ENCODE results near the gene C4BPB.

C4BPB gene

DNA sequence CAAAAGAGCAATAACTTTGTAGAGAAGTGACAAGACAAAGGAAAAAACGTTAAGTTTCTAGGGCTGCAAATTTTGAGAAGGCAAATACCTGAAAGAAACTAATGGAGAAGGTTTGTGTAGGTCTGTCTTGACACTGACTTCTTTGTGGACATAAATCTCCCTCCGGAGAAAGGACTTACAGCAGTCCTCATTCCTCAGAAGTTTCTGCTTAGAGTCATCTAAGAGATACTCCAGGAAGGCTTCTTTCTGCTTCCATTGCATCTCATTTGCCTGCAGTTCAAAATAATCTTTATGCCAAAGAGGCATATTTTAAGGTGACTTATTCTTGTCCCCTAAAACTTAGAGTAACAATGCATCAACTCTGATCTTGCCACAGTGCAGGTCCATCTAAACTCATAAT lies 4.4 kb upstream of the C4BPB start:
- H3K4me1 ChIP-seq (ENCODE audit: control insufficient read depth, insufficient read depth, low read length), result no peaks in the 10 kb centered on the region
- no peaks in the 10 kb centered on the region for H3K9me3 ChIP-seq (ENCODE audit: control insufficient read depth, low read length)
- no peak overlapping the region for H3K4me3 ChIP-seq (ENCODE audit: insufficient read depth, low read depth, low read length)
- no peak overlapping the region for H3K27ac ChIP-seq (ENCODE audit: insufficient read depth, low read depth, low read length, poor library complexity, severe bottlenecking)
- H3K36me3 ChIP-seq (ENCODE audit: control insufficient read depth, insufficient read depth, low read length), result no peaks in the 10 kb centered on the region
- no peaks in the 10 kb centered on the region for H3K27me3 ChIP-seq (ENCODE audit: control insufficient read depth, insufficient read depth, low read length, poor library complexity, severe bottlenecking)
- 72 to 79% methylated on average over 2 of the region's 2 CpGs for WGBS, 2 experiments

DNA sequence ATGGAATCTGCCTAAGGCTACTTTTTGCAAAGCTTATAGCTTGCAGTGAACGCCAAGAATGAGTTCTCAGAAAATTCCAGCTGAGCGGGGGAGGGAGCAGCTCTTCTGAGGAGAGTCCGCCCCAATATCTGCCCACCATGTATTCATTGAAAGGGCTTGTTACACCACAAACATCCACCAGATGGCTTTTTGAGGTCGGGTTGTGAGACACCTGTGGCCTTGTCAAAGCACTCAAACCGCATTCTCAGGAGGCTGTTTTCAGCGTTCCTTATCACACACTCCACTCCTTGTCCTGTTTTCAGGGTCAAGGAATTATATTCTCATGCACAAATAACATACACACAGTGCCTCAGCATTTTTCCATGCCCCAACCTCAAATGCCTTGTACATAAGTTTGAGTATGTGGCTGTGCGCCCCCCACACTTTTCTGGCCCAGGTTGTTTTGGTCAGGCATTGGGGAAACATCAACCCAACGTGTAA lies 3.9 kb upstream of the C4BPB start:
- whole genome bisulfite sequencing, 2 experiments, result 32 to 36% methylated on average over 8 of the region's 8 CpGs
- Histone ChIP-seq H3K9me3 (ENCODE audit: control insufficient read depth, low read length) (no peaks in the 10 kb centered on the region), H3K27me3 (ENCODE audit: control insufficient read depth, insufficient read depth, low read length, poor library complexity, severe bottlenecking) (no peaks in the 10 kb centered on the region), H3K4me3 (ENCODE audit: insufficient read depth, low read depth, low read length) (no peak overlapping the region), H3K27ac (ENCODE audit: insufficient read depth, low read depth, low read length, poor library complexity, severe bottlenecking) (no peak overlapping the region), H3K4me1 (ENCODE audit: control insufficient read depth, insufficient read depth, low read length) (no peaks in the 10 kb centered on the region), H3K36me3 (ENCODE audit: control insufficient read depth, insufficient read depth, low read length) (no peaks in the 10 kb centered on the region)

GRCh38 chr1:207085887-207086286 lies 2.8 kb upstream of the C4BPB start:
- no peaks in the 10 kb centered on the region for H3K4me1 ChIP-seq (ENCODE audit: control insufficient read depth, insufficient read depth, low read length)
- no peak overlapping the region for H3K27ac ChIP-seq (ENCODE audit: insufficient read depth, low read depth, low read length, poor library complexity, severe bottlenecking)
- no peaks in the 10 kb centered on the region for H3K9me3 ChIP-seq (ENCODE audit: control insufficient read depth, low read length)
- no peaks in the 10 kb centered on the region for H3K36me3 ChIP-seq (ENCODE audit: control insufficient read depth, insufficient read depth, low read length)
- 73% methylated on average over 3 of the region's 3 CpGs; no CpG with 5 or more reads in 1 of the 2 experiments for WGBS, 2 experiments
- no peak overlapping the region for H3K4me3 ChIP-seq (ENCODE audit: insufficient read depth, low read depth, low read length)
- H3K27me3 ChIP-seq (ENCODE audit: control insufficient read depth, insufficient read depth, low read length, poor library complexity, severe bottlenecking), result no peaks in the 10 kb centered on the region

DNA sequence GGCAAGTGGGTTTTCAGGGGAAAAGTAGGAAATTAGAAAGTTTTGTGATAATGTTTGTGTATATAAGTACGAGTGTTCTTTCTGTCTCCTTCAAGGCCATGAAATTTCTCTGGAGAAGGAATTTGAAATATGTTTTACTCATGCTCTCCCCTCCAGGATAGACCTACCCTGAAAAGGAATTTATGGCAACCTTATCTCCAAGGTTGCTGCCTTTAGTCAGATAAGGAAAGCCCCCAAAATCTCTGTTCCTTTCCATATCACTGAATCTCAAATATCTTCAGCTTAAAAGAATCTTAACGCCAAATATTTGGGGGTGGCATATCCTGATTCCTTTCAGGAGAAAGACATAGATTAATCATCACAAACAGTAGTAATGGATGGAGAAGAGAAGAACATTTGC lies 499 bp upstream of the C4BPB start:
- H3K9me3 ChIP-seq (ENCODE audit: control insufficient read depth, low read length), result no peaks in the 10 kb centered on the region
- WGBS, 2 experiments, result 88 to 93% methylated on average over 1 to 2 of the region's 2 CpGs
- H3K27me3 ChIP-seq (ENCODE audit: control insufficient read depth, insufficient read depth, low read length, poor library complexity, severe bottlenecking), result no peaks in the 10 kb centered on the region
- H3K4me1 ChIP-seq (ENCODE audit: control insufficient read depth, insufficient read depth, low read length), result no peaks in the 10 kb centered on the region
- no peak overlapping the region for H3K27ac ChIP-seq (ENCODE audit: insufficient read depth, low read depth, low read length, poor library complexity, severe bottlenecking)
- no peaks in the 10 kb centered on the region for H3K36me3 ChIP-seq (ENCODE audit: control insufficient read depth, insufficient read depth, low read length)
- no peak overlapping the region for H3K4me3 ChIP-seq (ENCODE audit: insufficient read depth, low read depth, low read length)

GRCh38 chr1:207089627-207090355 lies 1.1 kb downstream of the C4BPB start:
- H3K9me3 ChIP-seq (ENCODE audit: control insufficient read depth, low read length), result no peaks in the 10 kb centered on the region
- 90 to 96% methylated on average over 16 to 17 of the region's 17 CpGs for WGBS, 2 experiments
- no peaks in the 10 kb centered on the region for H3K36me3 ChIP-seq (ENCODE audit: control insufficient read depth, insufficient read depth, low read length)
- no peak overlapping the region for H3K27ac ChIP-seq (ENCODE audit: insufficient read depth, low read depth, low read length, poor library complexity, severe bottlenecking)
- H3K4me1 ChIP-seq (ENCODE audit: control insufficient read depth, insufficient read depth, low read length), result no peaks in the 10 kb centered on the region
- no peak overlapping the region for H3K4me3 ChIP-seq (ENCODE audit: insufficient read depth, low read depth, low read length)
- H3K27me3 ChIP-seq (ENCODE audit: control insufficient read depth, insufficient read depth, low read length, poor library complexity, severe bottlenecking), result no peaks in the 10 kb centered on the region

DNA sequence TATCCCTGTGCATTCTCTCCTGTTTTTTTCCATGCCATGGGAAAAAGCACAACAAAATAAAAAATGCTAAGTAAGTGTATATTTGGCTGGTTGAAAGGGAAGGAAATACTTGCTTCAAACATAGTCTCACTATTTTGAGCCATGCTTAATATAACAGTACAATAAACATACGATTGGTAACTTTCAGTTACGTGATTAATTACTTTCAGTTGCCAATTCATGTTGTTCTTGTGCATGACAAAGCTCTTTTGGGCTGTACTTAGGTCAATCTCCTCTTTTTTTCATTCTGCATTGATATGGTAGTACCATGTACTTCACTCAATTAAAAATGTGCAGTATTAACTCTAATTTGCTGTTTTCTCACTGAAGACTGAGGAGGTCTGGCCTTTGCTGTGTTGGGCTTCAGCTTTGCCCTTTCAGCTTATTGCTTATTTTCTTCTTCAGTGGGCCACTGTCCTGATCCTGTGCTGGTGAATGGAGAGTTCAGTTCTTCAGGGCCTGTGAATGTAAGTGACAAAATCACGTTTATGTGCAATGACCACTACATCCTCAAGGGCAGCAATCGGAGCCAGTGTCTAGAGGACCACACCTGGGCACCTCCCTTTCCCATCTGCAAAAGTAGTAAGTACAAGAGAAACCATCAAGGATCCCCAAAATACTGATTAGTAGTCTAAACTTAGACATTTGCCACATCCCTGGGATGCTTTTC lies 2.7 kb downstream of the C4BPB start:
- Histone ChIP-seq H3K9me3 (ENCODE audit: control insufficient read depth, low read length) (no peaks in the 10 kb centered on the region), H3K4me1 (ENCODE audit: control insufficient read depth, insufficient read depth, low read length) (no peaks in the 10 kb centered on the region), H3K27me3 (ENCODE audit: control insufficient read depth, insufficient read depth, low read length, poor library complexity, severe bottlenecking) (no peaks in the 10 kb centered on the region), H3K36me3 (ENCODE audit: control insufficient read depth, insufficient read depth, low read length) (no peaks in the 10 kb centered on the region), H3K27ac (ENCODE audit: insufficient read depth, low read depth, low read length, poor library complexity, severe bottlenecking) (no peak overlapping the region), H3K4me3 (ENCODE audit: insufficient read depth, low read depth, low read length) (no peak overlapping the region)
- 90 to 95% methylated on average over 4 of the region's 4 CpGs for WGBS, 2 experiments

DNA sequence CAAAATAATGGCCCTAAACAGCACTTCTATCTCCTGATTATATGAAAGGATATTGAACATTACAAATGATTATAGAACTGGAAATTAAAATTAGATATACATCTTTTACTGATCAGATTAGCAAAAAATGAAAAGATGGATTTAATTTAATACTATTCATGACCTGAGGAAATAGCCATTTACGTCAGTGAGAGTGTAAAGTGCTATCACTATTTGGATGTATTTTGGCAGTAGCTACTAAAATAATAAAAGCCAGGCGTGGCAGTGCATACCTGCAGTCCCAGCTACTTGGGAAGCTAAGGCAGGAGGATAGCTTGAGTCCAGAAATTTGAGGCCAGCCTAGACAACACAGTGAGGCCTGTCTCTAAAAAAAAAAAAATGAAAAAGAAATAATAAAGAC lies 5.3 kb downstream of the C4BPB start:
- no peak overlapping the region for H3K27ac ChIP-seq (ENCODE audit: insufficient read depth, low read depth, low read length, poor library complexity, severe bottlenecking)
- H3K4me1 ChIP-seq (ENCODE audit: control insufficient read depth, insufficient read depth, low read length), result no peaks in the 10 kb centered on the region
- no peak overlapping the region for H3K4me3 ChIP-seq (ENCODE audit: insufficient read depth, low read depth, low read length)
- WGBS, 2 experiments, result 62 to 67% methylated on average over 2 of the region's 2 CpGs
- no peaks in the 10 kb centered on the region for H3K36me3 ChIP-seq (ENCODE audit: control insufficient read depth, insufficient read depth, low read length)
- no peaks in the 10 kb centered on the region for H3K9me3 ChIP-seq (ENCODE audit: control insufficient read depth, low read length)
- no peaks in the 10 kb centered on the region for H3K27me3 ChIP-seq (ENCODE audit: control insufficient read depth, insufficient read depth, low read length, poor library complexity, severe bottlenecking)

DNA sequence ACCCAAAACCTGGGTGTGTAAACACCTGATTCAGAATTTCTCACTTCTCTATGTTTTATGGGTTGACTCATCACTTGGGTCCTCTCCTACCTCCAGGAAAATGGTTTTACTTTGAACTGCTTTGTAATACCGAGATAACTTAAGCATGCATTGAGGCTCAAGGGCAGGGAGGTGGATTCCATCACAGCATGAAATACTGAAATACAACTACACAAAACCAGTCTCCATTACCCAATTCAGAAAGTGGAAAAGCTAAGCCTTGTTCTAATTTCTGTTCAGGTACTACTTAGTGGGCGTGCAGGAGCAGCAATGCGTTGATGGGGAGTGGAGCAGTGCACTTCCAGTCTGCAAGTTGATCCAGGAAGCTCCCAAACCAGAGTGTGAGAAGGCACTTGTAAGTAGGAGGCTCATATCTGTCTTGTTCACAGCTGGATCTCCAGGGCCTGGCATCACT lies 9.2 kb downstream of the C4BPB start:
- Histone ChIP-seq H3K27ac (ENCODE audit: insufficient read depth, low read depth, low read length, poor library complexity, severe bottlenecking) (no peak overlapping the region), H3K27me3 (ENCODE audit: control insufficient read depth, insufficient read depth, low read length, poor library complexity, severe bottlenecking) (no peaks in the 10 kb centered on the region), H3K4me3 (ENCODE audit: insufficient read depth, low read depth, low read length) (no peak overlapping the region), H3K4me1 (ENCODE audit: control insufficient read depth, insufficient read depth, low read length) (no peaks in the 10 kb centered on the region), H3K36me3 (ENCODE audit: control insufficient read depth, insufficient read depth, low read length) (no peaks in the 10 kb centered on the region), H3K9me3 (ENCODE audit: control insufficient read depth, low read length) (no peaks in the 10 kb centered on the region)
- WGBS, 2 experiments, result 88 to 91% methylated on average over 3 of the region's 3 CpGs

GRCh38 chr1:207101720-207102119 lies 13.1 kb downstream of the C4BPB start:
- H3K9me3 ChIP-seq (ENCODE audit: control insufficient read depth, low read length), result no peaks in the 10 kb centered on the region
- no peaks in the 10 kb centered on the region for H3K4me1 ChIP-seq (ENCODE audit: control insufficient read depth, insufficient read depth, low read length)
- WGBS, 2 experiments, result 92 to 100% methylated on average over 1 of the region's 1 CpG
- no peak overlapping the region for H3K4me3 ChIP-seq (ENCODE audit: insufficient read depth, low read depth, low read length)
- H3K27ac ChIP-seq (ENCODE audit: insufficient read depth, low read depth, low read length, poor library complexity, severe bottlenecking), result no peak overlapping the region
- no peaks in the 10 kb centered on the region for H3K27me3 ChIP-seq (ENCODE audit: control insufficient read depth, insufficient read depth, low read length, poor library complexity, severe bottlenecking)
- H3K36me3 ChIP-seq (ENCODE audit: control insufficient read depth, insufficient read depth, low read length), result no peaks in the 10 kb centered on the region

DNA sequence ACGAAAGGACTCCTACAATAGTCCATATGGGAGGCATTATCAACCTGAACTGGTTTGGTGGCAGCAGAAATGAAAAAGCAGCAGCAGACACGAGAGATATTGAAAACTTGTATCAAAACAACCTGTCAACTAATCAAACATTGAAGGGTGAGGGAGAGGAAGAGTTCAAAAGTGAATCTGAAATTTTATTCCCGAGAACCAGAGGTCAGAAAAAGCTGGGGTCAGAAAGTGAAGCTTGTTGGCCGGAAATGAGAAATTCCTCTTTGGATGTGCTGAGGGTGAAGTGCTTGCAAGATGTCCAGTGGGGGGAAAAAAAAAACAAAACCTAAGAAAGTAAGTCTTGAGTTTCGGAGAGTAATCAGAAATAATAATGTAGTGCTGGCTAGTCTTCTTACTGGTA lies 13.5 kb downstream of the C4BPB start:
- Histone ChIP-seq H3K4me1 (ENCODE audit: control insufficient read depth, insufficient read depth, low read length) (no peaks in the 10 kb centered on the region), H3K36me3 (ENCODE audit: control insufficient read depth, insufficient read depth, low read length) (no peaks in the 10 kb centered on the region), H3K27me3 (ENCODE audit: control insufficient read depth, insufficient read depth, low read length, poor library complexity, severe bottlenecking) (no peaks in the 10 kb centered on the region), H3K27ac (ENCODE audit: insufficient read depth, low read depth, low read length, poor library complexity, severe bottlenecking) (no peak overlapping the region), H3K4me3 (ENCODE audit: insufficient read depth, low read depth, low read length) (no peak overlapping the region), H3K9me3 (ENCODE audit: control insufficient read depth, low read length) (no peaks in the 10 kb centered on the region)
- 89 to 91% methylated on average over 5 of the region's 5 CpGs for WGBS, 2 experiments

Data from ectodermal cell (in vitro differentiated cells).